HG02885 (cell line): ENCODE measurements around the gene ZNF544.
"Not testable (repeated sequence)": the region's sequence is repeated elsewhere in the genome, so short reads cannot be mapped to it uniquely, and the experiment has no call there.

ENCODE experiments used
- ATAC-seq: cut with Tn5 transposase; IDR thresholded peaks from one replicate; pipeline ENCODE4 v1.9.1; 2021; ENCODE audit warnings: mild to moderate bottlenecking; ENCODE audit not compliant: unreplicated experiment, poor library complexity

ZNF544 gene

GRCh38 chr19:58300620-58301019 is 71.9 kb downstream of the ZNF544 start:
- no peak for ATAC-seq

GRCh38 chr19:58304255-58304654 is 75.5 kb downstream of the ZNF544 start:
- no peak for ATAC-seq

GRCh38 chr19:58304748-58305064 is 76.0 kb downstream of the ZNF544 start:
- no peak for ATAC-seq

- peak; percentile 98 for ATAC-seq
Observed at GRCh38 chr19:58305065-58305931, 76.6 kb downstream of the ZNF544 start, which contains the start of gene ERVK3-1. ERVK3-1 (plus strand) TSS chr19:58305377; CDS start chr19:58312169, 6,792 bp downstream.

- no peak for ATAC-seq
Observed at GRCh38 chr19:58305932-58306323, 77.2 kb downstream of the ZNF544 start.

GRCh38 chr19:58307736-58308135 is 79.0 kb downstream of the ZNF544 start:
- no peak for ATAC-seq

- not testable (repeated sequence) for ATAC-seq
Observed at GRCh38 chr19:58310685-58311084, 82.0 kb downstream of the ZNF544 start.

- ATAC-seq: no peak
Observed at GRCh38 chr19:58311345-58311865, 82.7 kb downstream of the ZNF544 start.
